LNCaP clone FGC (cell line): ENCODE results near the gene GNAT2.

Source experiments
- DNase-seq: peaks from one replicate; pipeline ENCODE4 v3.0.0-alpha.2; 2011; ENCODE audit warnings: low read depth
- H3K4me3 ChIP-seq: 2 replicates; pipeline ENCODE4 v1.5.1; 2011; ENCODE audit warnings: mild to moderate bottlenecking, low read depth, low read length, control low read depth
- CTCF ChIP-seq: IDR thresholded peaks from 2 replicates; pipeline ENCODE4 v1.5.1; 2012; ENCODE audit warnings: mild to moderate bottlenecking; ENCODE audit not compliant: control insufficient read depth, insufficient read depth; ENCODE audit errors: extremely low read depth

GNAT2 gene

GRCh38 chr1:109642626-109643025 lies 23.2 kb upstream of the GNAT2 start:
- TF ChIP-seq CTCF: no peak
- no peak for DNase-seq
- H3K4me3 ChIP-seq: no peak overlapping the region

GRCh38 chr1:109641861-109642260 lies 22.4 kb upstream of the GNAT2 start:
- DNase-seq: no peak
- no peak overlapping the region for H3K4me3 ChIP-seq
- no peak for TF ChIP-seq CTCF

GRCh38 chr1:109641078-109641740 lies 21.8 kb upstream of the GNAT2 start:
- DNase-seq: no peak
- no peak for TF ChIP-seq CTCF

GRCh38 chr1:109640285-109640865 lies 21.0 kb upstream of the GNAT2 start:
- H3K4me3 ChIP-seq: no peak overlapping the region
- peak; percentile 97 for TF ChIP-seq CTCF
- DNase-seq: no peak

More at GRCh38 chr1:109641078-109641740, 21.8 kb upstream of the GNAT2 start:
- H3K4me3 ChIP-seq: no peak overlapping the region

GRCh38 chr1:109639841-109640184 lies 20.4 kb upstream of the GNAT2 start:
- no peak for TF ChIP-seq CTCF
- H3K4me3 ChIP-seq: no peak overlapping the region
- no peak for DNase-seq

- no peak overlapping the region for H3K4me3 ChIP-seq
- no peak for TF ChIP-seq CTCF
- no peak for DNase-seq
Measured at GRCh38 chr1:109639063-109639840, 19.8 kb upstream of the GNAT2 start.
